CD4-positive, alpha-beta T cell (primary cell): Measurements from ENCODE around the gene UPK1B. TPM values are rescaled to one million over a fixed set of nuclear protein-coding genes. Genes with fewer than 3 reads are reported as not detected.

ENCODE experiments used
- ATAC-seq: fragments of 200-7000 bp; cut with Tn5 transposase; one replicate; pipeline ENCODE4 v1.10.0; 2022; ENCODE audit warnings: mild to moderate bottlenecking; ENCODE audit not compliant: poor library complexity
- CTCF ChIA-PET: fragments of 350-600 bp; sonication (Branson Sonifier 250); formaldehyde crosslinking; loops from one replicate; lab custom pipeline; 2021; ENCODE audit warnings: antibody characterized with exemption, inconsistent platforms; lab: Charles Lee
- POLR2A ChIA-PET: fragments of 350-600 bp; sonication (Branson Sonifier 250); formaldehyde crosslinking; loops from one replicate; lab custom pipeline; 2021; ENCODE audit warnings: antibody characterized with exemption, inconsistent platforms; lab: Charles Lee
- DNase-seq, 14 experiments: peaks; one replicate each; pipeline ENCODE4 v3.0.0-alpha.2; 2013 to 2020; ENCODE audit warnings: mixed read lengths in 2 of 14
- H3K27ac ChIP-seq, 2 donors: one replicate each; pipeline versions ENCODE4 v1.5.1 to v1.7.0; 2013; ENCODE audit warnings: low read length in 2 of 2, low read depth in 1 of 2, mild to moderate bottlenecking in 1 of 2
- H3K27me3 ChIP-seq, 2 experiments: 1 replicate in 1 of 2; 2 replicates in 1 of 2; pipeline versions ENCODE4 v1.6.1 to v1.7.0; 2013; ENCODE audit warnings: low read length in 2 of 2, control low read depth in 1 of 2, mild to moderate bottlenecking in 1 of 2, moderate library complexity in 1 of 2; ENCODE audit not compliant: insufficient read depth in 2 of 2, control insufficient read depth in 1 of 2
- H3K36me3 ChIP-seq: one replicate; pipeline ENCODE4 v1.6.1; 2013; ENCODE audit warnings: low read length, control low read depth; ENCODE audit not compliant: insufficient read depth
- H3K4me1 ChIP-seq: one replicate; pipeline ENCODE4 v1.6.1; 2013; ENCODE audit warnings: low read length, control low read depth; ENCODE audit not compliant: insufficient read depth
- H3K4me3 ChIP-seq: one replicate; pipeline ENCODE4 v1.5.1; 2013; ENCODE audit warnings: mild to moderate bottlenecking, low read length, moderate library complexity
- H3K9me3 ChIP-seq, 2 experiments: 1 replicate in 1 of 2; 2 replicates in 1 of 2; pipeline versions ENCODE4 v1.6.1 to v1.7.0; 2013; ENCODE audit warnings: low read length in 2 of 2, mild to moderate bottlenecking in 2 of 2, control low read depth in 1 of 2, moderate library complexity in 1 of 2; ENCODE audit not compliant: control insufficient read depth in 1 of 2, insufficient read depth in 1 of 2
- H3K27ac Mint-ChIP-seq: one replicate; pipeline ENCODE4 v1.8.0; 2020; ENCODE audit warnings: mixed read lengths
- H3K27me3 Mint-ChIP-seq: one replicate; pipeline ENCODE4 v1.8.0; 2021; ENCODE audit warnings: mixed read lengths
- H3K36me3 Mint-ChIP-seq: one replicate; pipeline ENCODE4 v1.8.0; 2021; ENCODE audit warnings: low read depth, mixed read lengths
- H3K4me1 Mint-ChIP-seq: one replicate; pipeline ENCODE4 v1.8.0; 2021; ENCODE audit warnings: low read depth, mixed read lengths
- H3K4me3 Mint-ChIP-seq: one replicate; pipeline ENCODE4 v1.8.0; 2020; ENCODE audit warnings: mild to moderate bottlenecking, mixed read lengths
- H3K9me3 Mint-ChIP-seq: one replicate; pipeline ENCODE4 v1.8.0; 2020; ENCODE audit warnings: mixed read lengths
- intact Hi-C, 2 experiments: fragments of 100-400 bp; cut with DNase I in 1 of 2; cut with micrococcal nuclease in 1 of 2; formaldehyde crosslinking; loops; one replicate each; pipeline versions ENCODE4 v1.15.1 to v1.9.0; 2023 to 2025; cut with DNase I, micrococcal nuclease
- total RNA-seq, 174 experiments: library from RNA in 2 of 174; stranded (reverse) in 2 of 174; gene quantifications; one replicate each; pipeline ENCODE4 v1.2.3 and lab custom pipeline; 2021 to 2026
- TF ChIP-seq, protein P1 (sequence below): fragments of 200-600 bp; IDR thresholded peaks from one replicate; pipeline ENCODE4 v1.8.0; 2022; ENCODE audit warnings: antibody characterized with exemption, mild to moderate bottlenecking

Gene UPK1B
- total RNA-seq, 2 experiments from 2014 or later: not detected

DNA sequence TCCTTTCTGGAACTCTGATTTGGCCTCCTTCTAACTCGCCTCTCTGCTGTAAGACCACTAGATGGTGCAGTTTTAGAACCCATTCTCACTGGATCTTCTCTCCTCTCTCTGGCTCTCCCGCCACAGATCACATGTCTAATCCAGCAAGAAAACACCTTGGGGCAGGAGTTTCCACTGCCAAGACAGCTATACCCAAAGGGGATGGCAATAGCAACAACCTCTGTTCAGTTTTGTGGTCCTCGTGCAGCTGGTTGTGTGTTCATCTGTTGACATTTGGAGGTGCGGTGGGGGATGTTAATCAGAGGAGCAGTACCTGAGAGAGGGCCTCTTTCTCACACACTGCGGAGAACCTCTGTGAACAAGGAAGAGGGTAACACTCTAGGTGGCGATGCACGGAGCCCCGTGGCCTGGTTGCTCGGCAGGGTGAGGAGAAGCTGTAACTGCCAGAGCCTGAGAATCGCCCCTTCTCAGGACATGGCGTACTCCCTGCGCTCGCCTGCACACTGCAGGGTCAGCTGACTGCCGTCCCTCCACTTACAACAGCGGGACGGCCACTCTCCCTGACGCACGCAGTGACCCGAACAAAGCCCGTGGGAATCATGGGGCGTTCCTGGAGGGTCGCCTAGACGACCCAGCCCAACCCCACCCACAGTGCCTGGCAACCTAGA lies 27.8 kb upstream of the UPK1B start, which contains the start of gene TEX55:
Gene TEX55 (plus strand): TSS at position 666 of the 668 bp plus-strand sequence. CDS start 25 bp downstream, outside the sequence.
- no peaks in the 10 kb centered on the region for H3K36me3 Mint-ChIP-seq
- ChIA-PET POLR2A (interaction anchor here (0.9 kb wide), 1 partner anchor 96 kb away, joined by 4 read pairs; the partner anchor contains the start of gene B4GALT4), CTCF (interaction anchor here (1.3 kb wide), 1 partner anchor 96 kb away, joined by 6 read pairs; the partner anchor contains the start of gene B4GALT4)
- H3K36me3 ChIP-seq: no peaks in the 10 kb centered on the region
- peak in 4 of 14 experiments; percentile 13 to 46 (median 34) for DNase-seq
- ATAC-seq: peak; percentile 54
- TF ChIP-seq, protein P1, sequence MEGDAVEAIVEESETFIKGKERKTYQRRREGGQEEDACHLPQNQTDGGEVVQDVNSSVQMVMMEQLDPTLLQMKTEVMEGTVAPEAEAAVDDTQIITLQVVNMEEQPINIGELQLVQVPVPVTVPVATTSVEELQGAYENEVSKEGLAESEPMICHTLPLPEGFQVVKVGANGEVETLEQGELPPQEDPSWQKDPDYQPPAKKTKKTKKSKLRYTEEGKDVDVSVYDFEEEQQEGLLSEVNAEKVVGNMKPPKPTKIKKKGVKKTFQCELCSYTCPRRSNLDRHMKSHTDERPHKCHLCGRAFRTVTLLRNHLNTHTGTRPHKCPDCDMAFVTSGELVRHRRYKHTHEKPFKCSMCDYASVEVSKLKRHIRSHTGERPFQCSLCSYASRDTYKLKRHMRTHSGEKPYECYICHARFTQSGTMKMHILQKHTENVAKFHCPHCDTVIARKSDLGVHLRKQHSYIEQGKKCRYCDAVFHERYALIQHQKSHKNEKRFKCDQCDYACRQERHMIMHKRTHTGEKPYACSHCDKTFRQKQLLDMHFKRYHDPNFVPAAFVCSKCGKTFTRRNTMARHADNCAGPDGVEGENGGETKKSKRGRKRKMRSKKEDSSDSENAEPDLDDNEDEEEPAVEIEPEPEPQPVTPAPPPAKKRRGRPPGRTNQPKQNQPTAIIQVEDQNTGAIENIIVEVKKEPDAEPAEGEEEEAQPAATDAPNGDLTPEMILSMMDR: peak; percentile 54
- no peaks in the 10 kb centered on the region for H3K4me1 Mint-ChIP-seq
- no peak within 1 kb of the TSS for H3K4me3 ChIP-seq
- no peak within 1 kb of the TSS for H3K4me3 Mint-ChIP-seq
- no peaks in the 10 kb centered on the region for H3K27me3 ChIP-seq
- H3K27ac Mint-ChIP-seq: no peak within 1 kb of the TSS
- H3K27me3 Mint-ChIP-seq: no peaks in the 10 kb centered on the region
- H3K27ac ChIP-seq: no peak within 1 kb of the TSS
- intact Hi-C loops: loop anchor here (1.0 to 5.0 kb wide), 3 partner anchors 96 to 208 kb away; no protein-coding TSS in a partner anchor
- no peaks in the 10 kb centered on the region for H3K9me3 Mint-ChIP-seq
- no peaks in the 10 kb centered on the region for H3K9me3 ChIP-seq
- no peaks in the 10 kb centered on the region for H3K4me1 ChIP-seq

DNA sequence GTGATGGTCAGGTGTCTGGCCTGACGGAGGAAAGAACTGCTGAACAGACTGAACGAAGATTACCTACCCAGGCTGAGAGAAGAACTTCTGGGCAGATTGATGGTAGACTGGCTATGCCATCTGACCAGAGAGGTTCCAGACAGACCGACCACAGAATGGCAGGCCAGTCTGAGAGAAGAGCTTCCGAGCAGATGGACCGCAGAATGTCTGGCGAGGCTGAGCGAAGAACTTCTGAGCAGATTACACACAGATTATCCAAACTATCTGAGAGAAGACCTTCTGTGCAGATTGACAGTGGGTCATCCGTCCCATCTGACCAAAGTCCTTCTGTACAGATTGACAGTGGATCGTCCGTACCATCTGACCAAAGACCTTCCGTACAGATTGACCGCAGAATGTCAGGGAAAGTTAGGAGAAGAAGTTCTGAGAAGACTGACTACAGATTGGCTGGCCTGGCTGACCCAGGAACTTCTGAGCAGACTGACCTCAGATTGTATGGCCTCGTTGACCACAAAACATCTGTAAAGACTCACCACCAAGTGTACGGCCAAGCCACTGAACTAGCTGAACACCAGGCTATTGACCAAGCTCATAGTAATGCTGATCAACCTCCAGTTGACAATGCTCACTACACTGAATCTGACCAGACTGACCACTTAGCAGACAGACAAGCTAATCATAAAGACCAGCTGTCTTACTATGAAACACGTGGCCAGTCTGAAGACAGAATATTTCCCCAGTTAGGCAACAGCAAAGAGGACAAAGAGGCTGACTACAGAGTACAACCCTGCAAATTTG lies 26.6 kb upstream of the UPK1B start:
- TF ChIP-seq, protein P1: no peak
- H3K27me3 ChIP-seq: no peaks in the 10 kb centered on the region
- H3K36me3 ChIP-seq: no peaks in the 10 kb centered on the region
- H3K27ac Mint-ChIP-seq: no peak overlapping the region
- ATAC-seq: no peak
- POLR2A ChIA-PET: interaction anchor here (0.9 kb wide), 1 partner anchor 95 kb away, joined by 3 read pairs; no protein-coding TSS in a partner anchor
- no peak overlapping the region for H3K4me3 Mint-ChIP-seq
- no peaks in the 10 kb centered on the region for H3K9me3 Mint-ChIP-seq
- no peak for DNase-seq
- no peak overlapping the region for H3K27ac ChIP-seq
- no peaks in the 10 kb centered on the region for H3K27me3 Mint-ChIP-seq
- intact Hi-C loops: loop anchor here in 1 of 2 experiments (5.0 kb wide), 1 partner anchor 206 kb away; no protein-coding TSS in a partner anchor
- no peaks in the 10 kb centered on the region for H3K4me1 Mint-ChIP-seq
- H3K36me3 Mint-ChIP-seq: no peaks in the 10 kb centered on the region
- CTCF ChIA-PET: interaction anchor here (1.3 kb wide), 1 partner anchor 94 kb away, joined by 6 read pairs; the partner anchor contains the start of gene B4GALT4
- no peak overlapping the region for H3K4me3 ChIP-seq
- H3K4me1 ChIP-seq: no peaks in the 10 kb centered on the region
- H3K9me3 ChIP-seq: no peaks in the 10 kb centered on the region

DNA sequence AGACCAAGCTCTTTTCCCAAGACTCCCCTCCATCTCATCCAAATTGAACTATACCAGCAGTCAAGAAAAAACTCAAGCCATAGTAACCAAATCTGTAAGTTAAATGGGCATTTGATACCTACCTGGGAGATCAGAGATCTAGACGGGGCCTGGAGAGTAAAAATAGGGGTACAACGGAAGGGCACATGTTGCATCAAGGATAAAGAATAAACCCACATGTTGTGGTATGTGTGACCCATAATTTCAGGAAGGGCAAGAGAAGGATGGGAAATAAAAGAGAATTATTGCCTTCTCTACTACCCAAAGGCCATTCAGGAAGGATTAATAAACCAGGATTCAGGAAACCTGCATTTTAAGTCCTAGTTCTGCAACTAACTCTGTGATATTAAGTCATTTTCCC lies 25.9 kb upstream of the UPK1B start:
- no peaks in the 10 kb centered on the region for H3K27me3 ChIP-seq
- no peak overlapping the region for H3K27ac ChIP-seq
- no peak overlapping the region for H3K4me3 ChIP-seq
- no peaks in the 10 kb centered on the region for H3K36me3 ChIP-seq
- H3K9me3 ChIP-seq: no peaks in the 10 kb centered on the region
- Mint-ChIP-seq H3K9me3 (no peaks in the 10 kb centered on the region), H3K4me3 (no peak overlapping the region), H3K27me3 (no peaks in the 10 kb centered on the region), H3K4me1 (no peaks in the 10 kb centered on the region), H3K36me3 (no peaks in the 10 kb centered on the region), H3K27ac (no peak overlapping the region)
- intact Hi-C loops: loop anchor here in 1 of 2 experiments (5.0 kb wide), 1 partner anchor 205 kb away; no protein-coding TSS in a partner anchor
- no peaks in the 10 kb centered on the region for H3K4me1 ChIP-seq
- ATAC-seq (no peak), DNase-seq (no peak)
- POLR2A ChIA-PET: no interaction called here
- CTCF ChIA-PET: no interaction called here
- TF ChIP-seq, protein P1: no peak
